GM18870 (cell line): ENCODE measurements around the gene SCAPER.

Experiments used
- ATAC-seq: cut with Tn5 transposase; IDR thresholded peaks from one replicate; pipeline ENCODE4 v1.9.1; 2021; ENCODE audit warnings: moderate library complexity; ENCODE audit not compliant: unreplicated experiment

SCAPER gene, protein sequence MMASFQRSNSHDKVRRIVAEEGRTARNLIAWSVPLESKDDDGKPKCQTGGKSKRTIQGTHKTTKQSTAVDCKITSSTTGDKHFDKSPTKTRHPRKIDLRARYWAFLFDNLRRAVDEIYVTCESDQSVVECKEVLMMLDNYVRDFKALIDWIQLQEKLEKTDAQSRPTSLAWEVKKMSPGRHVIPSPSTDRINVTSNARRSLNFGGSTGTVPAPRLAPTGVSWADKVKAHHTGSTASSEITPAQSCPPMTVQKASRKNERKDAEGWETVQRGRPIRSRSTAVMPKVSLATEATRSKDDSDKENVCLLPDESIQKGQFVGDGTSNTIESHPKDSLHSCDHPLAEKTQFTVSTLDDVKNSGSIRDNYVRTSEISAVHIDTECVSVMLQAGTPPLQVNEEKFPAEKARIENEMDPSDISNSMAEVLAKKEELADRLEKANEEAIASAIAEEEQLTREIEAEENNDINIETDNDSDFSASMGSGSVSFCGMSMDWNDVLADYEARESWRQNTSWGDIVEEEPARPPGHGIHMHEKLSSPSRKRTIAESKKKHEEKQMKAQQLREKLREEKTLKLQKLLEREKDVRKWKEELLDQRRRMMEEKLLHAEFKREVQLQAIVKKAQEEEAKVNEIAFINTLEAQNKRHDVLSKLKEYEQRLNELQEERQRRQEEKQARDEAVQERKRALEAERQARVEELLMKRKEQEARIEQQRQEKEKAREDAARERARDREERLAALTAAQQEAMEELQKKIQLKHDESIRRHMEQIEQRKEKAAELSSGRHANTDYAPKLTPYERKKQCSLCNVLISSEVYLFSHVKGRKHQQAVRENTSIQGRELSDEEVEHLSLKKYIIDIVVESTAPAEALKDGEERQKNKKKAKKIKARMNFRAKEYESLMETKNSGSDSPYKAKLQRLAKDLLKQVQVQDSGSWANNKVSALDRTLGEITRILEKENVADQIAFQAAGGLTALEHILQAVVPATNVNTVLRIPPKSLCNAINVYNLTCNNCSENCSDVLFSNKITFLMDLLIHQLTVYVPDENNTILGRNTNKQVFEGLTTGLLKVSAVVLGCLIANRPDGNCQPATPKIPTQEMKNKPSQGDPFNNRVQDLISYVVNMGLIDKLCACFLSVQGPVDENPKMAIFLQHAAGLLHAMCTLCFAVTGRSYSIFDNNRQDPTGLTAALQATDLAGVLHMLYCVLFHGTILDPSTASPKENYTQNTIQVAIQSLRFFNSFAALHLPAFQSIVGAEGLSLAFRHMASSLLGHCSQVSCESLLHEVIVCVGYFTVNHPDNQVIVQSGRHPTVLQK (N-terminal part only)

DNA sequence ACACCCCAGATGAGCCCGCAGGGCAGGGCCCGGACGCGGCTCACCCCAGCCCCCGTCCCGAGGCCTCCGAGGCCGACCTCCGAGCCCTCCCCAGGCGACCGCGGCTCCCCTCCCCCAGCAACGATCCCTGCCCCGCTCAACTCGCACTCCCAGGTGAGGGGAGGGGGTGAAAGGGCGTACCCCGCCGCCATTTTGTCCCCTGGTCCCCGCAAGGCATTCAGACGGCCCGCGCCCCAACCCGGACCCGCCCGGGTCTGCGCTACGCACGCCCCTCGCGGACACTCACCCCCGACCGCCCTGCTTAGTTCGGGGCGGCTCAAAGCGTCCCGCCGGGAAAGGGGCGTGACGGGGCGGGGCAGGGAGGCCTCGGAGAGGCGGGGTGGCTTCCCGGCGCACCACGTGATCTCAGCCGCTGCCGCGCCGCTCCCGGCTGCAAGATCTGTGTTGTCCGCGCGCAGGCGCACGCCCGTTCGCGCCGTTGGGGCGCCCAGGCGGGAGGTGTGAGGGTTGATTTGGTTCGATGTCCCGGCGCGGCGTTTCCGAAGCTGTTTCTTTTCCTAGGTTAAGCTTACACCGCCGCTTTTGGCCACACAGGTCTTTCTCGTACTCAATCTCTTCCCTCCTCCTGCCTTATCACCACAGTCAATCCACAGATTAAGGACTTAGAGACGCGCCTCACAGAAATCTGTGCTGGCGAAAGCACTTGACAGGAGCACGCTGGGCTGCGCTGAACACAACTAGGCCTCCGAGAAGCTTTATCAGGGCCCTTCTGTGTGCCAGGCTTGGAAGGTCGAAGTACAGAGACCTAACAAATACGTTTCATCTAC, at the start of gene SCAPER:
Gene SCAPER (minus strand): TSS at position 328 of the 827 bp plus-strand sequence. CDS start 21,523 bp downstream, outside the sequence.
- ATAC-seq, result peak; percentile 62

- ATAC-seq, result no peak
Measured at GRCh38 chr15:76954744-76955143, 49.6 kb upstream of the SCAPER start.

DNA sequence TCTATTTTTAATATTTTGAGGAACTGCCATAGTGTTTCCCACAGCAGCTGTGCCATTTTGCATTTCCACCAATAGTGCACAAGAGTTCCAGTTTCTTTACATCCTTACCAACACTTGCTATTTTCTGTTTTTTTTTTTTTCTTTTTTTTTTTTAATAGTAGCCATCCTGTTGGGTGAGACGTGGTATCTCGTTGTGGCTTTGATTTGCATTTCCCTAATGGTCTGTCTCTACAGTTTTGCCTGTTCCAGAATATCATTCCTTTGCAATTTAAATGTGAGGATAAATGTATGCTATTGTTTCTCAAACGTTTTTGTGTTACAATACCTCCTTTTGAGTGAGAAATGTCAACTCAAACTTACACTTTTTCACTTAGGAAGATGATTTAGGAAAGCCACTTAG, 48.8 kb upstream of the SCAPER start:
- ATAC-seq, result no peak

- no peak for ATAC-seq
Measured at GRCh38 chr15:76951220-76951619, 46.1 kb upstream of the SCAPER start.

DNA sequence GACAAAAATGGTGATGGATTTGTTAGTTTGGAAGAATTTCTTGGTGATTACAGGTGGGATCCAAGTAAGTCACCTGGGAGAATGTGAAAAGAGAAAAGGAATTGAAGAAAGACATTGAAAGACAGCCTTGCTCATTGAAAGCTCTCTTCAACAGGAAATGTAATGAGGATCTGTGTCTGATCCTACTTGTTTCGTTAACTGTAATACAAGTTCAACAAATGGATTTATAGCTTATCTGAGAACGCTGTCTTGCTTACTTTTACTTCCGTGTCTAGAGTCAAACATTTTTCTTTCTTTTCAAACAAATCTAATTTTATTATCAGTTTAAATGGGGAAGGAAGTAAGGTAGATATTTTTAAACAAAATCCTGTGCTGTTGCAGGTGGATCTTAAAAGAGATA, 42.3 kb upstream of the SCAPER start:
- no peak for ATAC-seq

DNA sequence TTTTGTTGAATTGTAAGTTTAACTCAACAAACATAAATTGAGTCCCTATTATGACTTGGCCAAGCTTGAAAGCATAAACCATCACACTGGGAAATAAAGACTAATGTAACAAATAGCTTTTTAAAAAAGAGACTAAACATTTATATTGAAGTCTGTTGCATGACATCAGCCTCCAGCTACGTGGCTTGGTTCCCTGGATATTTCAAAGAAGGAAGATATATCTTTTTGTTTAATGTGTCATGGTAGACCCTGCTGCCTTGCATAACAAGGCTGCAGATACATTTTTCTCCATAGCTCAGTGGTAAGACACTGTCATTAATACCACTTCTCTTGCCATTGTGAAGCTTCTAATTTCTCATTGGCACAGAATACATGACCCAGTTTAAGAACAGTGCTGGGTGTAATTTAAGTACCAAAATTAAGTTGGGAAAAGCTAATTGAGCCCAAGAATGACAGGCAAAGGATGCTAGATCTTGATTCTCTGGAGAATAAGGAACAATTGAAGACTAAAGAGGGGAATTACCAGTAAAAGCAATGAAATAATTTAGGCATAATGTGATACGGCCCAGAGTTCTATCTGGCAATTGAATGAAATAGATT, 40.5 kb upstream of the SCAPER start:
- ATAC-seq, result no peak

DNA sequence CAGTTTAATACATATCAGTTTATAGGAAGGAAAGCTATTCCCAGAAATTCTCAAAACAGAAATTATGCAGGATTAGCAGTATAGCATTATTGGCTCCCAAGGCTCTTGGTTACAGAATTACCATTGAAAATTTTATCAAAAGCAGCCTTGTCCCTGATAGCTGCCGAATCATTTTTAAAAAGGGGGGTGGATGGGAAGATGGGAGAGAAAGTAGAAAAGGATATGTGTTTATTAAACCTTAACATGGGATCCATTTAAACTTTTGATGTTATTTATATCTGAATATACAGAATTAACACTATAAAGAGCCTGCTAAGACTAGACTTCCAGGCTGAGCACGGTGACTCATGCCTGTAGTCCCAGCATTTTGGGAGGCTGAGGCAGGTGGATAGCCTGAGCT, 37.2 kb upstream of the SCAPER start:
- ATAC-seq, result no peak

DNA sequence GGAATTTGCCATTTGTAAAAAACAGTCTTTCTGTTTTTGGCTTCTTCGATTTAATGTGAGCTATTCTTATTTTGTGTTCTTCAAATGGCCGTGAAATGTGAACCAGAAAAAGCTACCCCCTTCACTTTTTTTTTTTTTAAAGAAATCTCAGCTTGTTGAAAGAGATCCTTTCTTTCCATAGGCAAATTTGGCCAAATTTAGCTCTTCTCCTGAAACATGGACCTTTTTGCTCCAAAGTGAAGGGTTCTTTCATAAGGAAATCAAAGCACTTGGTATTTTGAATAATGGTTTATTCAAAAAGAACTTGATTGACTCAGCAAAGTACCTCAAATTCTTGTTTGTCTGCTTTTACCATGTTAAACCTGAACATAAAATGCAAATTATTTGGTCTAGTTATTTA, 36.5 kb upstream of the SCAPER start:
- no peak for ATAC-seq

GRCh38 chr15:76939715-76940114, 34.6 kb upstream of the SCAPER start:
- ATAC-seq, result no peak

DNA sequence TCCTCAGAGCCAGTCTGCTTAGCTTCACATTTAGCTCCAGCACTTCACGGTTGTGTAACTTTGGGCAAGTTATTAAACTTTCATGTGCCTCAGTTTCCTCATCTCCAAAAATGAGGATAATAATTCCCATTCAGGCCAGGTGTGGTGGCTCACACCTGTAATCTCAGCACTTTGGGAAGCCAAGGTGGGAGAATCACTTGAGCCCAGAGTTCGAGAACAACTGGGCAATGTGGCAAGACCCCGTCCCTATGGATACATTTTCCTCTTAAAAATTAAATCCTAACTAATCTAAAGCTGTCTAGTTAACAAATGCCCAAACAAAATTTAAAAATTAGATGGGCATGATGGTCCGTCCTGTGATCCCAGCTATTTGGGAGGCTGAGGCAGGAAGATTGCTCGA, 33.6 kb upstream of the SCAPER start:
- ATAC-seq, result no peak

- no peak for ATAC-seq
Measured at GRCh38 chr15:76936671-76937070, 31.5 kb upstream of the SCAPER start.

DNA sequence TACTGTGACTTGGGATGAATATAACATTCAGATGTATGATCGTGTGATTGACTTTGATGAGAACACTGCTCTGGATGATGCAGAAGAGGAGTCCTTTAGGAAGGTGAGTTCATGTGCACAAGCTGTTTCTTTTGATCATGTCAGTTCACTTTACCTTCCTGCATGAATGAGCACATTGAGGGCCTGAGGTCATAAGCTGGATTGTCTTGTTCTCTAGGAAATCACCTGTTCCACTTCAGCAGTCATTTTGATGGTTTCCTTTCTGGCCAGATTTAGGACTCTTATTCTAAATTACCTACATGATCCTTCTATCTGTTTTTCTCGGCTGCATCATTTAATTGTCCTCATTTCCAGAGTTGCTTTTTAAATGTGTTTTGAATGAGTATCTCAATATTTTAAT, 30.5 kb upstream of the SCAPER start:
- no peak for ATAC-seq

DNA sequence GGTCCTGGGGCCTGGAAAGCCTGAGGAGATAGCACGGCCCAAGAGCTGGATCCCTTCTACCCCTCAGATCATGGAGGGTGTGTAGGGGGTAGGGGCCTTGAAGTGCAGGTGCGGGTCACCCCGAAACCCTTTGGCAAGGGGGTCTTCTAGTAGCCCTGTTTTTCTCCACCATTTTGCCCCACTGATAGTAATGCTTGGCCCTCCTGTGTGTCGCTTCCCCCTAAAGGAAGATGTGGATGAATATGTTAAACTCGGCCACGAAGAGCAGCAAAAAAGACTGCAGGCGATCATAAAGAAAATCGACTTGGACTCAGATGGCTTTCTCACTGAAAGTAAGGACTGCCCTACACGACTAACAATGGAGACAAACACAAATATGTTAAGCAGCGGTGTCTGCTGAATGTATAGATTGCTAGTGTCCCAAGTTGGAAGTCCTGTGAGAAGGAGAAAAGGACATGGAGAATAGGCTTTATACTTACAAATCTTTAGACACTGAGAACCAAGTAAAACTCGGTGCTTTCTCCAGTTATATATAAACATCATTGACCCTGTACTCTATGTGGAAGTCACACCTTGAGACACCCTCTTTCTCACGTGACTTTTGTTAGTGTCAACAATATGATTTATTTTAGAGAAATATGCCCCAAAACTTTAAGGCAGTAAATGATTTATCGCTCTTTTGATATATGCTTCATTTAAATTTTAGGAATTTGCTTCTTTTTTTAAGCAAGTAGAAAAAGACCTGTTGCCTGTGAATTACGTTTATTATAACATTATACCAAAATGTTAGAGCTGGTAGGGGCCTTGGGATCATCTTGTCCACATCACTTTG, 27.2 kb upstream of the SCAPER start:
- ATAC-seq, result no peak

- peak; percentile 83 for ATAC-seq
Measured at GRCh38 chr15:76931397-76932134, 26.4 kb upstream of the SCAPER start, which contains the start of gene RCN2. Gene RCN2, plus strand, starts transcription at chr15:76931749. Its CDS starts 93 bp downstream, at chr15:76931842.

DNA sequence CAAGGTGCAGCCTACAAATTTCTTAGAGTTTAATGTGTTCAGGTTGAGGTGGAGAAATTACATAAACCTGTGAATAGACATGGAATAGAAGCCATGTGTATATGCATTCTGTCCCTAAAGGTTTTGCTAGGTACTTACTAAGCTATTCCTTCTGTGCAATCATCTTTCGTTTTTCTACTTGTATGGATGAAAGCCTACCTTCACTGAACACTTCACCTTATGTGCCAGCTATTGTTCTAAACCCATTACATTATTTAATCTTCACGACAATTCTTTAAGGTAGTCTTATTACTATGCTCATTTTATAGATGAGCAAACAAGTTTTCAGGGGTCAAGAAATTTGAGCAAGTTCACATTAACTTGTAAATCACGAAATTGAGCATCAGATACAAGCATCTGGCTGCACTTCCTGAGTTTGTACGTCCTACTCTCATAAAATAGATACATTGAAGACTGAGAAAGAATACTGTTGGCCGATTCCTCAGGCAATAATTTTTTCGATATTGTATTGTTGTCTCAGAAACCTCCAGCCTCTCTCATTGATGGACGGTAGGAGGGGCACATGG, 25.8 kb upstream of the SCAPER start:
- ATAC-seq, result no peak

GRCh38 chr15:76929011-76929760, 24.0 kb upstream of the SCAPER start:
- ATAC-seq, result no peak

- no peak for ATAC-seq
Measured at GRCh38 chr15:76928201-76928600, 23.1 kb upstream of the SCAPER start.
